B cell (primary cell): ENCODE results near the gene EPB41L3. TPM values are rescaled to one million over a fixed set of nuclear protein-coding genes. Genes with fewer than 3 reads are reported as not detected.
A peak's percentile ranks its signal among the peaks of the same experiment; 100 is the strongest.

Source experiments
- ATAC-seq: fragments of 200-7000 bp; cut with Tn5 transposase; one replicate; pipeline ENCODE4 v1.10.0; 2021; ENCODE audit warnings: low read depth, mild to moderate bottlenecking, moderate number of reproducible peaks, moderate library complexity
- CTCF ChIA-PET: fragments of 350-600 bp; sonication (Branson Sonifier 250); formaldehyde crosslinking; loops from one replicate; lab custom pipeline; 2021; ENCODE audit warnings: antibody characterized with exemption, inconsistent platforms; lab: Charles Lee
- POLR2A ChIA-PET: fragments of 350-600 bp; sonication (Branson Sonifier 250); formaldehyde crosslinking; loops from one replicate; lab custom pipeline; 2021; ENCODE audit warnings: antibody characterized with exemption; lab: Charles Lee
- DNase-seq: peaks from one replicate; pipeline ENCODE4 v3.0.0; 2013
- H2AFZ ChIP-seq: 2 replicates; pipeline ENCODE4 v1.6.1; 2012; ENCODE audit warnings: mild to moderate bottlenecking, low read depth, low read length; ENCODE audit not compliant: insufficient read depth, poor library complexity, severe bottlenecking
- H3K27ac ChIP-seq, 2 donors: 1 replicate in 1 of 2; 2 replicates in 1 of 2; pipeline ENCODE4 v1.5.1; 2012 to 2013; ENCODE audit warnings: low read length in 2 of 2, mild to moderate bottlenecking in 2 of 2, moderate library complexity in 1 of 2
- H3K27me3 ChIP-seq, 4 experiments: fragments of 200-600 bp in 1 of 4; sonication (generic) in 1 of 4; replicated peaks in 1 of 4; 1 replicate in 2 of 4; 2 replicates in 2 of 4; pipeline versions ENCODE4 v1.6.1 to v1.7.0; 2013 to 2016; ENCODE audit warnings: low read length in 3 of 4, mild to moderate bottlenecking in 2 of 4, mixed read lengths in 1 of 4, moderate library complexity in 1 of 4; ENCODE audit not compliant: insufficient read depth in 4 of 4, control insufficient read depth in 3 of 4; ENCODE audit errors: control extremely low read depth in 1 of 4
- H3K36me3 ChIP-seq, 2 experiments: replicated peaks in 1 of 2; 1 replicate in 1 of 2; 2 replicates in 1 of 2; pipeline versions ENCODE4 v1.6.1 to v1.7.1; 2013; ENCODE audit warnings: low read length in 1 of 2; ENCODE audit not compliant: insufficient read depth in 2 of 2, control insufficient read depth in 1 of 2; ENCODE audit errors: control extremely low read depth in 1 of 2, extremely low read depth in 1 of 2
- H3K4me1 ChIP-seq, 2 donors: fragments of 200-600 bp in 1 of 2; sonication (generic) in 1 of 2; 1 replicate in 1 of 2; 2 replicates in 1 of 2; pipeline versions ENCODE4 v1.5.1 to v1.6.1; 2013 to 2017; ENCODE audit warnings: low read length in 2 of 2; ENCODE audit not compliant: control insufficient read depth in 2 of 2, insufficient read depth in 2 of 2
- H3K4me2 ChIP-seq: replicated peaks from 2 replicates; pipeline ENCODE3; 2012; ENCODE audit warnings: mild to moderate bottlenecking, low read depth, low read length; ENCODE audit not compliant: poor library complexity, severe bottlenecking
- H3K4me3 ChIP-seq, 5 experiments: fragments of 200-600 bp in 1 of 5; sonication (generic) in 1 of 5; 1 replicate in 3 of 5; 2 replicates in 2 of 5; pipeline versions ENCODE4 v1.5.1 to v1.7.0; 2011 to 2016; ENCODE audit warnings: low read length in 4 of 5, mild to moderate bottlenecking in 4 of 5, low read depth in 2 of 5, control low read depth in 1 of 5, moderate library complexity in 1 of 5; ENCODE audit not compliant: insufficient read depth in 1 of 5; ENCODE audit errors: control extremely low read depth in 1 of 5, extremely low read depth in 1 of 5
- H3K79me2 ChIP-seq: fragments of 200-600 bp; sonication (generic); one replicate; pipeline ENCODE4 v1.6.0; 2016; ENCODE audit warnings: low read length; ENCODE audit not compliant: control insufficient read depth, insufficient read depth
- H3K9ac ChIP-seq: fragments of 200-600 bp; sonication (generic); 2 replicates; pipeline ENCODE4 v1.6.1; 2017; ENCODE audit warnings: mild to moderate bottlenecking, low read length, moderate library complexity
- H3K9me3 ChIP-seq, 3 donors: one replicate each; pipeline versions ENCODE4 v1.6.1 to v1.7.1; 2013; ENCODE audit warnings: low read length in 2 of 3; ENCODE audit not compliant: control insufficient read depth in 2 of 3, insufficient read depth in 1 of 3; ENCODE audit errors: control extremely low read depth in 1 of 3
- H4K20me1 ChIP-seq: 2 replicates; pipeline ENCODE4 v1.6.0; 2012; ENCODE audit warnings: mild to moderate bottlenecking, low read length; ENCODE audit not compliant: insufficient read depth, control insufficient read depth, poor library complexity, severe bottlenecking
- H3K27ac Mint-ChIP-seq: one replicate; pipeline ENCODE4 v1.8.0; 2021; ENCODE audit warnings: mixed read lengths
- H3K27me3 Mint-ChIP-seq: one replicate; pipeline ENCODE4 v1.8.0; 2021; ENCODE audit warnings: mixed read lengths
- H3K4me1 Mint-ChIP-seq: one replicate; pipeline ENCODE4 v1.8.0; 2021; ENCODE audit warnings: mixed read lengths
- H3K4me3 Mint-ChIP-seq: one replicate; pipeline ENCODE4 v1.8.0; 2021; ENCODE audit warnings: mixed read lengths
- H3K9me3 Mint-ChIP-seq: one replicate; pipeline ENCODE4 v1.8.0; 2022; ENCODE audit warnings: mixed read lengths; ENCODE audit not compliant: insufficient read depth
- CTCF ChIP-seq: fragments of 200-600 bp; IDR thresholded peaks from one replicate; pipeline ENCODE4 v1.8.0; 2022; ENCODE audit warnings: antibody characterized with exemption, mild to moderate bottlenecking
- EZH2 ChIP-seq: IDR thresholded peaks from 2 replicates; pipeline ENCODE4 v1.6.1; 2012; ENCODE audit warnings: borderline replicate concordance, low read depth, mild to moderate bottlenecking, moderate library complexity, low read length; ENCODE audit not compliant: insufficient read depth, poor library complexity, severe bottlenecking
- WGBS: methylation state at CpG from one replicate; pipeline ENCODE4 v1.1.5; 2013; ENCODE audit warnings: missing lambda C conversion rate; ENCODE audit not compliant: insufficient coverage; 5-methylcytosine and 5-hydroxymethylcytosine counted together
- intact Hi-C: fragments of 100-400 bp; cut with micrococcal nuclease; formaldehyde crosslinking; loops from one replicate; pipeline ENCODE4 v1.10.0; 2022
- polyA plus RNA-seq: library from polyadenylated mRNA; depleted of rRNA; stranded (reverse); fragments of >200 nt; gene quantifications from 2 replicates; pipeline ENCODE4 v1.2.3, GENCODE V29; 2012
- total RNA-seq, 2 donors: library from RNA; stranded (reverse); fragments of 120-200 nt in 1 of 2; gene quantifications; 1 replicate in 1 of 2; 2 replicates in 1 of 2; pipeline versions ENCODE4 v1.2.3 to v1.2.4, GENCODE V29; 2013 to 2022

The EPB41L3 gene
- total and polyA plus RNA-seq, 2 donors (not counting 1 experiment from before 2014, with no cell fraction given), result 0.57 to 0.58 TPM

GRCh38 chr18:5417342-5417741 lies 126.5 kb downstream of the EPB41L3 start:
- Histone ChIP-seq H3K9me3 (no peaks in the 10 kb centered on the region), H3K27me3 (peaks cover 0 to 2% (median 0%) of the 10 kb centered on the region in 4 experiments), H2AFZ (peak overlapping the region; percentile 12), H3K4me3 (no peak overlapping the region), H3K36me3 (no peaks in the 10 kb centered on the region), H3K79me2 (no peaks in the 10 kb centered on the region), H3K4me2 (no peak overlapping the region), H3K9ac (no peak overlapping the region), H3K4me1 (no peaks in the 10 kb centered on the region), H3K27ac (no peak overlapping the region), H4K20me1 (no peaks in the 10 kb centered on the region)
- ATAC-seq (no peak), DNase-seq (no peak)
- Mint-ChIP-seq H3K27me3 (peaks cover 25% of the 10 kb centered on the region), H3K4me3 (no peak overlapping the region), H3K4me1 (no peaks in the 10 kb centered on the region), H3K9me3 (no peaks in the 10 kb centered on the region), H3K27ac (no peak overlapping the region)
- intact Hi-C loops, result no loop called here
- CTCF ChIA-PET, result interaction anchor here (1.2 kb wide), 1 partner anchor 60 kb away, joined by 3 read pairs; no protein-coding TSS in a partner anchor
- no peak for TF ChIP-seq EZH2
- no peak for TF ChIP-seq CTCF
- POLR2A ChIA-PET, result no interaction called here
- 53% methylated on average over 8 of the region's 8 CpGs for WGBS

DNA sequence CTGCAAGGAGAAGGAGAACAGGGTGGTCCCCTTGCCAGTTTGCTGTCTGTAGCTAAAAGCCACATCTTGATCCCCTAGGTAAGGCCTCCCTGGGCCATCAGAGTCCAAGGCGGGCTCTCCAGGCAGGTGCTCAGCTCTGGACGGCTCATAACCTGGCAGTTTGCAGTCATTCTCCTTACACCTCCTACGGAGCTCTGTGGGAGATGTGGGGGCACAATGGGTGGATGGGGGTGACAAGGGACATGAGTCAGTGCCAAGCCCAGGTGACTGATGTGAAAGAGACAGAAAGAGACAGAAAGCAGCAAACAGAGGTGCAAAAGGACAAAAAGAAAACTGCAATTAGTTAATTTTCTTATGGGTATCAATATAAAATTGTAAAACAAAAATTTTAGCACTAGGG lies 127.7 kb downstream of the EPB41L3 start:
- H3K9me3 Mint-ChIP-seq, result no peaks in the 10 kb centered on the region
- intact Hi-C loops, result no loop called here
- peaks cover 24% of the 10 kb centered on the region for H3K27me3 Mint-ChIP-seq
- no peak overlapping the region for H3K27ac Mint-ChIP-seq
- H3K4me1 Mint-ChIP-seq, result no peaks in the 10 kb centered on the region
- H4K20me1 ChIP-seq, result no peaks in the 10 kb centered on the region
- no CpG with 5 or more reads among the region's 3 CpGs for WGBS
- CTCF ChIA-PET, result no interaction called here
- H3K4me3 Mint-ChIP-seq, result no peak overlapping the region
- ATAC-seq, result no peak
- POLR2A ChIA-PET, result no interaction called here
- no peaks in the 10 kb centered on the region for H3K36me3 ChIP-seq
- peaks cover 0 to 2% (median 0%) of the 10 kb centered on the region in 4 experiments for H3K27me3 ChIP-seq
- H3K4me1 ChIP-seq, result no peaks in the 10 kb centered on the region
- no peak overlapping the region for H2AFZ ChIP-seq
- no peak overlapping the region for H3K4me2 ChIP-seq
- no peak overlapping the region for H3K4me3 ChIP-seq
- H3K27ac ChIP-seq, result no peak overlapping the region
- H3K79me2 ChIP-seq, result no peaks in the 10 kb centered on the region
- H3K9me3 ChIP-seq, result no peaks in the 10 kb centered on the region
- H3K9ac ChIP-seq, result no peak overlapping the region
- TF ChIP-seq EZH2 (no peak), CTCF (no peak)
- DNase-seq, result no peak
